Heart left ventricle (tissue), 13 donors: ENCODE results near the gene ERH.

ENCODE experiments used
- CTCF ChIP-seq, 12 donors: fragments of 200-600 bp; sonication (generic) in 4 of 12; IDR thresholded peaks; one replicate each; pipeline versions ENCODE4 v1.5.0 to v1.8.0; 2018 to 2022; ENCODE audit warnings: antibody characterized with exemption in 12 of 12, mild to moderate bottlenecking in 5 of 12
- POLR2A ChIP-seq, 2 donors: fragments of 450-650 bp; IDR thresholded peaks; one replicate each; pipeline ENCODE4 v1.6.1; 2017; ENCODE audit warnings: antibody characterized with exemption in 2 of 2, mild to moderate bottlenecking in 2 of 2, moderate library complexity in 2 of 2
- donor health status: ischemic (EF 13 %, LVEDD 7.1; RV severe dilation, severe dysfunction).
- donor health status: DM: no; HTN: yes; CAD: no.
- donor health status: DM: no; HTN: no; CAD: no.
- donor health status: ischemic (EF 25% LVEDD 6.9; RV normal size, moderate dysfunction).
- donor health status: ischemic (EF 25% LVEDD 5.7; RV mildly dilated, moderate dysfunction).
- donor health status: ischemic (EF 35%, LVEDD 5.7; RV mildly dilated, moderate dysfunction).
- donor health status: nonischemic (EF 11% LVEDD 7.7; RV severe dilation, severe dysfunction).
- donor health status: DM: yes; HTN: yes; CAD: no.
- donor health status: PGD.
- donor health status: ischemic (EF 29% LVEDD 5.4; RV normal size, mild dysfunction).
- donor health status: nonischemic (EF 23%, LVEDD 6.1; RV moderate dilation, normal function).

- TF ChIP-seq CTCF (IDR thresholded peaks at IDR 0.05) (no peak), POLR2A (IDR thresholded peaks at IDR 0.05) (no peak)
These were observed 44.9 kb downstream of the ERH start for GRCh38 chr14:69353168-69353567.
